Caco-2 (cell line): ENCODE measurements around the gene KLK3. TPM values are rescaled to one million over a fixed set of nuclear protein-coding genes. Genes with fewer than 3 reads are reported as not detected.

Experiments used
- BruUV-seq: library from RNA; stranded (reverse); fragments of 400-500 nt; replicated peaks from 2 replicates; lab custom pipeline; 2021; lab: Mats Ljungman, UMichigan
- CTCF ChIA-PET: fragments of 300-600 bp; sonication (Branson Sonifier 250); formaldehyde crosslinking; loops from one replicate; lab custom pipeline; 2022; ENCODE audit warnings: antibody characterized with exemption; lab: Charles Lee
- POLR2A ChIA-PET: fragments of 300-600 bp; sonication (Branson Sonifier 250); formaldehyde crosslinking; loops from one replicate; lab custom pipeline; 2022; ENCODE audit warnings: antibody characterized with exemption; lab: Charles Lee
- DNase-seq, 2 experiments: peaks; one replicate each; pipeline versions ENCODE4 v3.0.0 to v3.0.0-alpha.2; 2020 to 2022
- H3K27me3 ChIP-seq: replicated peaks from 2 replicates; pipeline ENCODE4 v1.6.0; 2011; ENCODE audit warnings: low read length; ENCODE audit not compliant: control insufficient read depth, insufficient read depth
- H3K36me3 ChIP-seq: 2 replicates; pipeline ENCODE4 v1.5.1; 2011; ENCODE audit warnings: low read length; ENCODE audit not compliant: control insufficient read depth, insufficient read depth
- H3K4me1 ChIP-seq: fragments of 250-450 bp; sonication (Bioruptor Pico); 2 replicates; pipeline ENCODE4 v1.5.1; 2020; ENCODE audit warnings: mild to moderate bottlenecking
- H3K4me3 ChIP-seq: 2 replicates; pipeline ENCODE4 v1.5.1; 2011; ENCODE audit warnings: low read depth, mild to moderate bottlenecking, control low read depth, low read length
- H3K9me3 ChIP-seq: fragments of 250-450 bp; sonication (Bioruptor Pico); 2 replicates; pipeline ENCODE4 v1.5.1; 2020; ENCODE audit warnings: mild to moderate bottlenecking, moderate library complexity
- H3K27ac Mint-ChIP-seq: one replicate; pipeline ENCODE4 v1.8.0; 2022; ENCODE audit warnings: mixed read lengths; ENCODE audit not compliant: unreplicated experiment
- H3K27me3 Mint-ChIP-seq: one replicate; pipeline ENCODE4 v1.8.0; 2022; ENCODE audit warnings: mixed read lengths; ENCODE audit not compliant: insufficient read depth, unreplicated experiment
- H3K36me3 Mint-ChIP-seq: one replicate; pipeline ENCODE4 v1.8.0; 2022; ENCODE audit warnings: mild to moderate bottlenecking, mixed read lengths; ENCODE audit not compliant: insufficient read depth, unreplicated experiment
- H3K4me1 Mint-ChIP-seq: one replicate; pipeline ENCODE4 v1.8.0; 2022; ENCODE audit warnings: low read depth, mixed read lengths; ENCODE audit not compliant: unreplicated experiment
- H3K4me3 Mint-ChIP-seq: one replicate; pipeline ENCODE4 v1.8.0; 2022; ENCODE audit warnings: mild to moderate bottlenecking, moderate library complexity, mixed read lengths; ENCODE audit not compliant: unreplicated experiment
- H3K9me3 Mint-ChIP-seq: one replicate; pipeline ENCODE4 v1.8.0; 2022; ENCODE audit warnings: mixed read lengths; ENCODE audit not compliant: unreplicated experiment
- CTCF ChIP-seq, 2 experiments: fragments of 200-600 bp in 1 of 2; IDR thresholded peaks; 1 replicate in 1 of 2; 2 replicates in 1 of 2; pipeline versions ENCODE4 v1.5.1 to v1.8.0; 2011 to 2022; ENCODE audit warnings: antibody characterized with exemption in 1 of 2, control low read depth in 1 of 2, inconsistent platforms in 1 of 2, low read depth in 1 of 2, low read length in 1 of 2, mild to moderate bottlenecking in 1 of 2, moderate library complexity in 1 of 2; ENCODE audit not compliant: insufficient read depth in 1 of 2, severe bottlenecking in 1 of 2, unreplicated experiment in 1 of 2
- intact Hi-C: fragments of 100-400 bp; cut with micrococcal nuclease; formaldehyde crosslinking; loops from one replicate; pipeline ENCODE4 v1.10.0; 2022; ENCODE audit not compliant: unreplicated experiment
- total RNA-seq: library from RNA; stranded (reverse); gene quantifications from 2 replicates; pipeline ENCODE4 v1.2.3, GENCODE V29; 2022

Gene KLK3
- total RNA-seq, 1 experiment from 2014 or later, result not detected

GRCh38 chr19:50873056-50873455 lies 18.3 kb downstream of the KLK3 start, which contains the start of gene KLK2:
Gene KLK2 (plus strand): TSS chr19:50873439. CDS start chr19:50873474, 35 bp downstream.
- CTCF ChIA-PET, result no interaction called here
- Histone ChIP-seq H3K36me3 (no peaks in the 10 kb centered on the region), H3K27me3 (no peaks in the 10 kb centered on the region; the same call in 1 of the 2 replicates), H3K4me3 (no peak within 1 kb of the TSS), H3K4me1 (no peaks in the 10 kb centered on the region), H3K9me3 (no peaks in the 10 kb centered on the region)
- DNase-seq, result no peak
- no peak within 1 kb of the TSS for H3K4me3 Mint-ChIP-seq
- H3K27me3 Mint-ChIP-seq, result peaks cover 12% of the 10 kb centered on the region
- H3K27ac Mint-ChIP-seq, result no peak within 1 kb of the TSS
- no peak for TF ChIP-seq CTCF (IDR thresholded peaks at IDR 0.05; ENCODE audit: insufficient read depth in 1 of 2, low read depth in 1 of 2, low read length in 1 of 2, severe bottlenecking in 1 of 2, unreplicated experiment in 1 of 2)
- H3K4me1 Mint-ChIP-seq, result no peaks in the 10 kb centered on the region
- BruUV-seq, result no TSS peak
- H3K36me3 Mint-ChIP-seq, result no peaks in the 10 kb centered on the region
- POLR2A ChIA-PET, result no interaction called here
- intact Hi-C loops, result no loop called here
- no peaks in the 10 kb centered on the region for H3K9me3 Mint-ChIP-seq

- H3K4me3 ChIP-seq, result no peak overlapping the region
- no peaks in the 10 kb centered on the region for H3K9me3 ChIP-seq
- no peak for TF ChIP-seq CTCF (IDR thresholded peaks at IDR 0.05; ENCODE audit: insufficient read depth in 1 of 2, low read depth in 1 of 2, low read length in 1 of 2, severe bottlenecking in 1 of 2, unreplicated experiment in 1 of 2)
- intact Hi-C loops, result no loop called here
- no peaks in the 10 kb centered on the region; the same call in 1 of the 2 replicates for H3K27me3 ChIP-seq
- no peaks in the 10 kb centered on the region for H3K36me3 Mint-ChIP-seq
- BruUV-seq, result no TSS peak
- no peak for DNase-seq
- no peak overlapping the region for H3K4me3 Mint-ChIP-seq
- H3K36me3 ChIP-seq, result no peaks in the 10 kb centered on the region
- CTCF ChIA-PET, result no interaction called here
- H3K9me3 Mint-ChIP-seq, result no peaks in the 10 kb centered on the region
- H3K27ac Mint-ChIP-seq, result no peak overlapping the region
- no peaks in the 10 kb centered on the region for H3K4me1 Mint-ChIP-seq
- POLR2A ChIA-PET, result no interaction called here
- H3K4me1 ChIP-seq, result no peaks in the 10 kb centered on the region
- H3K27me3 Mint-ChIP-seq, result peaks cover 12% of the 10 kb centered on the region
These were observed 19.5 kb downstream of the KLK3 start for GRCh38 chr19:50874211-50874610.

DNA sequence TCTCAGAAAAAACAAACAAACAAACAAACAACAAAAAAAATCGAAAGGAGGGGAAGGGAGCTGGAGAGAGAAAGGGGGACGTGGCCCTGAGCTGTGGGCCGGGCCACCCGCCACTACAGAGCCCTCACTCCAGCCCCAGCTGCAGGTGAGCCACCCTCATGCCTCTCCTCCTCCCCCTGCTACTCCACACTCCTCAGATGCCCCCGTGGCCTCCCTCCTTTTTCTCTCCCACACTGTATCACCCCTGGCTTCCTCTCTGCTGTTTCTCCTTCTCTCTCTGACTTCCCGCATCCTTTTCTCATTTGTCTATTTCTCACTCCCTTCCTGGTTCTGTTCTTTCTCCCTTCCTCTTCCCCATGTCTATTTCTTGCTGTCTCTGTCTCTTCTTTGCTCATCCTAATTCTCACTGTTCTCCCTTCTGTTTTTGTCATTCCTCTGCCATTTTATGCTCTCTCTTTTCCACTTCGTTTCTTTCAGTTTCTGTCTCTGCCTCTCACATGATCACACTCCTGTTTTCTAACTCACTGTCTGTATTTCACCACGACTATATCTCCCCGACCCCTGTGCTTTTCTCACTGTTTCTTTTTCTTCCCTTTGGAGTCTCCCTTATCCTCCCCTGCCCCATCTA lies 21.2 kb downstream of the KLK3 start:
- ChIA-PET POLR2A (no interaction called here), CTCF (no interaction called here)
- Histone ChIP-seq H3K9me3 (no peaks in the 10 kb centered on the region), H3K4me3 (no peak overlapping the region), H3K4me1 (no peaks in the 10 kb centered on the region), H3K36me3 (no peaks in the 10 kb centered on the region), H3K27me3 (no peaks in the 10 kb centered on the region)
- no peaks in the 10 kb centered on the region for H3K9me3 Mint-ChIP-seq
- H3K4me1 Mint-ChIP-seq, result no peaks in the 10 kb centered on the region
- no peak for TF ChIP-seq CTCF (IDR thresholded peaks at IDR 0.05; ENCODE audit: insufficient read depth in 1 of 2, low read depth in 1 of 2, low read length in 1 of 2, severe bottlenecking in 1 of 2, unreplicated experiment in 1 of 2)
- H3K27me3 Mint-ChIP-seq, result peaks cover 21% of the 10 kb centered on the region
- no peak for DNase-seq
- intact Hi-C loops, result no loop called here
- H3K4me3 Mint-ChIP-seq, result no peak overlapping the region
- no peaks in the 10 kb centered on the region for H3K36me3 Mint-ChIP-seq
- no peak overlapping the region for H3K27ac Mint-ChIP-seq
- no TSS peak for BruUV-seq
